ENCODE results near the gene ECE2.

The ECE2 gene

DNA sequence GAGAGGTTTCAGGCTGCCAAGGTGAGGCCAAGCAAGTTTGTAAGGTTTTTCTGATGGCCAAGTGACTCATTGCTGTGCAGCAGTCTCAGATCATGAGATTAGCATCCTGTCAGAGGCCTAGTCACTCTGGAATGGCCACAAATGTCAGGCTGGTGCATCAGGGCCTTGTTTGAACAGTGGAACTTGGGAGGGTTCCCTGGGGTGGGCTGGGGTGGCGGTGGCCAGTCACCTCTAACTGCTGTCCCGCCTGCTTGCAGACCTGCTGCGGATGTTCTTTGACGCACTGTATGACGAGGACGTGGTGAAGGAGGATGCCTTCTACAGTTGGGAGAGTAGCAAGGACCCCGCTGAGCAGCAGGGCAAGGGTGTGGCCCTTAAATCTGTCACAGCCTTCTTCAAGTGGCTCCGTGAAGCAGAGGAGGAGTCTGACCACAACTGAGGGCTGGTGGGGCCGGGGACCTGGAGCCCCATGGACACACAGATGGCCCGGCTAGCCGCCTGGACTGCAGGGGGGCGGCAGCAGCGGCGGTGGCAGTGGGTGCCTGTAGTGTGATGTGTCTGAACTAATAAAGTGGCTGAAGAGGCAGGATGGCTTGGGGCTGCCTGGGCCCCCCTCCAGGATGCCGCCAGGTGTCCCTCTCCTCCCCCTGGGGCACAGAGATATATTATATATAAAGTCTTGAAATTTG, 58.8 kb downstream of the ECE2 start:
- POLR2A ChIA-PET (ENCODE audit: low non-redundant PET) = no interaction called here
- H3K27ac ChIP-seq = peak overlapping the region; percentile 94
- no peak for DNase-seq (ENCODE audit: low spot score)
- TF ChIP-seq, protein P1, sequence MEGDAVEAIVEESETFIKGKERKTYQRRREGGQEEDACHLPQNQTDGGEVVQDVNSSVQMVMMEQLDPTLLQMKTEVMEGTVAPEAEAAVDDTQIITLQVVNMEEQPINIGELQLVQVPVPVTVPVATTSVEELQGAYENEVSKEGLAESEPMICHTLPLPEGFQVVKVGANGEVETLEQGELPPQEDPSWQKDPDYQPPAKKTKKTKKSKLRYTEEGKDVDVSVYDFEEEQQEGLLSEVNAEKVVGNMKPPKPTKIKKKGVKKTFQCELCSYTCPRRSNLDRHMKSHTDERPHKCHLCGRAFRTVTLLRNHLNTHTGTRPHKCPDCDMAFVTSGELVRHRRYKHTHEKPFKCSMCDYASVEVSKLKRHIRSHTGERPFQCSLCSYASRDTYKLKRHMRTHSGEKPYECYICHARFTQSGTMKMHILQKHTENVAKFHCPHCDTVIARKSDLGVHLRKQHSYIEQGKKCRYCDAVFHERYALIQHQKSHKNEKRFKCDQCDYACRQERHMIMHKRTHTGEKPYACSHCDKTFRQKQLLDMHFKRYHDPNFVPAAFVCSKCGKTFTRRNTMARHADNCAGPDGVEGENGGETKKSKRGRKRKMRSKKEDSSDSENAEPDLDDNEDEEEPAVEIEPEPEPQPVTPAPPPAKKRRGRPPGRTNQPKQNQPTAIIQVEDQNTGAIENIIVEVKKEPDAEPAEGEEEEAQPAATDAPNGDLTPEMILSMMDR (conservative IDR thresholded peaks at IDR 0.05; ENCODE audit: low read depth) = no peak
- CTCF ChIA-PET = no interaction called here

GRCh38 chr3:184335291-184335660, 59.5 kb downstream of the ECE2 start:
- CTCF ChIA-PET = no interaction called here
- POLR2A ChIA-PET (ENCODE audit: low non-redundant PET) = interaction anchor here (0.6 to 0.7 kb wide), 2 partner anchors 20 to 26 kb away, joined by 3 to 5 read pairs; partner anchors contain the start of genes CLCN2 and POLR2H

DNA sequence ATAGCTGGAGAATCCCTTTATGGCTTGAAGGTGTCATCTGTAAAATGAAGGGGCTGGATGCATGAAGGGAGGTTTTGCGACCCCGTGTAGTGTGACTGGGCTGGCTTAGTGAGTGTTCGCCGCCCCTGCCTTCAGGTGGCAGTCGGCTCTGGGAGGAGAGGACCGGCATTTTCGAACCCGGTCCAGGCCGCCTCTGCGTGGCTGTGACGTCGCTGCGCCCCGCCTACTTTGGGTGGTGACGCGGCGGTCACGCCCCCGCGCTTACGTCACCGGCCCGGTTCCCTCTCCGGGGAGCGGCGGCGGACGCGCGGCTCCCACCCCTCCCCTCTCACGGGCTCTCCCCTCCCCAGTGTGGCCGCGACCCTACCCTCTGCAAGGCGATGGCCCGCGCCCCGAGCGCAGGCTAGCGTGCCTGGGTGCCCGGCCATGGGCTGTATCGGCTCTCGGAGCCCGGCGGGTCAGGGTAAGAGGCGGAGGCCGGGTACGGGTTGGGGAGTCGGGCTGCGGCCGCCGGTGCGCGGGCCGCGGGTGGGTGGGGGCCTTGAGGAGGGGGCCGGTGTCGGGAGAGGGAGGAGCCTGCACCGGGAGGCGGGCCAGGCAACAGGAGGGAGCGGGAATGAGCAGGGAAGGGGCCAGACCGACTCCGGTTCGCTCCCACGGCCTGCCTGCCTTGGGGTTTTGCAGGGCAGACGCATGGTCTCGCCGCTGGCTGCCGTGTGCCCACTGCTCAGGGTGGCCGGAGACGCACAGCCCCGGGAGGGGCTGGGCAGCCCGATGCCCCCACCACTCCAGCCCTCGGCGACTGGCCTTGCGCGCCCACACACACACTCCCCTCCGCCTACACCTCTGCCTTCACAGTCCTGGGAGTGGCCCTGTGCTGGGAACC, 60.1 kb downstream of the ECE2 start:
- peak overlapping the region; percentile 94 for H3K27ac ChIP-seq
- TF ChIP-seq, protein P1 (conservative IDR thresholded peaks at IDR 0.05; ENCODE audit: low read depth) = no peak
- ChIA-PET CTCF (no interaction called here), POLR2A (ENCODE audit: low non-redundant PET) (interaction anchor here (0.6 to 0.7 kb wide), 2 partner anchors 20 to 26 kb away, joined by 3 to 5 read pairs; partner anchors contain the start of genes CLCN2 and POLR2H)
- DNase-seq (ENCODE audit: low spot score) = peak; percentile 76

More at GRCh38 chr3:184335291-184335660, 59.5 kb downstream of the ECE2 start:
- TF ChIP-seq, protein P1 (conservative IDR thresholded peaks at IDR 0.05; ENCODE audit: low read depth) = no peak
- H3K27ac ChIP-seq = peak overlapping the region; percentile 94
- no peak for DNase-seq (ENCODE audit: low spot score)

GRCh38 chr3:184336547-184337398, 61.0 kb downstream of the ECE2 start:
- TF ChIP-seq, protein P1 (conservative IDR thresholded peaks at IDR 0.05; ENCODE audit: low read depth) = no peak
- peak overlapping the region; percentile 94 for H3K27ac ChIP-seq
- DNase-seq (ENCODE audit: low spot score) = no peak
- ChIA-PET POLR2A (ENCODE audit: low non-redundant PET) (interaction anchor here (0.6 kb wide), 1 partner anchor 64 kb away, joined by 3 read pairs; no protein-coding TSS in a partner anchor), CTCF (interaction anchor here (0.6 to 0.8 kb wide), 3 partner anchors 9 to 177 kb away, joined by 3 to 4 read pairs (median 3); no protein-coding TSS in a partner anchor)

DNA sequence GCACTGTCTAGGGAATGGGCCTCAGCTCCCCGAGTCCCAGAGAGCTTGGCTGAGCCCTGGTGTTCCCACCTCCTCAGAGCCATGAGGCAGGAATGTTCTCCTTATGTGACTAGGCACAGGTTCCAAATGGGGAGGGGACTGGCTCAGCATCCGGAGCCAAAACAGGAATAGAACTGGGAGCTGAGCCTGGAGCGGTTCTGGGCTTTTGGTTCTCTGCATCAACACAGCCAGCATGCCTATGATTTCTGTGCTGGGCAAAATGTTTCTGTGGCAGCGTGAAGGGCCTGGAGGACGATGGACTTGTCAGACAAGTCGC, 61.5 kb downstream of the ECE2 start, which contains the start of gene FAM131A:
TSS of gene FAM131A (plus strand) at position 202 of the 316 bp plus-strand sequence. CDS start at position 233, 31 bp downstream.
- ChIA-PET CTCF (interaction anchor here (0.6 to 0.8 kb wide), 3 partner anchors 9 to 177 kb away, joined by 3 to 4 read pairs (median 3); no protein-coding TSS in a partner anchor), POLR2A (ENCODE audit: low non-redundant PET) (interaction anchor here (0.6 kb wide), 1 partner anchor 64 kb away, joined by 3 read pairs; no protein-coding TSS in a partner anchor)
- DNase-seq (ENCODE audit: low spot score) = no peak
- H3K27ac ChIP-seq = peak within 1 kb of the TSS; percentile 94
- TF ChIP-seq, protein P1 (conservative IDR thresholded peaks at IDR 0.05; ENCODE audit: low read depth) = no peak

Data from RWPE1 (cell line).